Hematopoietic multipotent progenitor cell treated with erythropoietin and hydrocortisone succinate and interleukin-3 and kit ligand, for 4 days (in vitro differentiated cells): ENCODE results near the gene SMG5.

Experiments used
- DNase-seq: peaks from one replicate; pipeline ENCODE4 v3.0.0-alpha.2; 2015

The SMG5 gene

GRCh38 chr1:156279837-156280236 lies 2.8 kb downstream of the SMG5 start:
- no peak for DNase-seq

- DNase-seq: peak; percentile 58
Observed at GRCh38 chr1:156276966-156277381, 5.7 kb downstream of the SMG5 start.

GRCh38 chr1:156276532-156276931 lies 6.1 kb downstream of the SMG5 start:
- DNase-seq: peak; percentile 59

- no peak for DNase-seq
Observed at GRCh38 chr1:156270314-156270713, 12.3 kb downstream of the SMG5 start.

GRCh38 chr1:156268336-156268735 lies 14.3 kb downstream of the SMG5 start:
- no peak for DNase-seq

- DNase-seq: no peak
Observed at GRCh38 chr1:156266051-156266450, 16.6 kb downstream of the SMG5 start.

- DNase-seq: no peak
Observed at GRCh38 chr1:156263288-156263655, 19.4 kb downstream of the SMG5 start.

- no peak for DNase-seq
Observed at GRCh38 chr1:156262461-156263287, 20.0 kb downstream of the SMG5 start.

- no peak for DNase-seq
Observed at GRCh38 chr1:156260896-156261295, 21.7 kb downstream of the SMG5 start.

- peak; percentile 58 for DNase-seq
Observed at GRCh38 chr1:156259805-156260204, 22.8 kb downstream of the SMG5 start.

- no peak for DNase-seq
Observed at GRCh38 chr1:156258859-156259258, 23.8 kb downstream of the SMG5 start.

GRCh38 chr1:156257711-156258110 lies 24.9 kb downstream of the SMG5 start:
- DNase-seq: peak; percentile 48

GRCh38 chr1:156253634-156254033 lies 29.0 kb downstream of the SMG5 start:
- no peak for DNase-seq

GRCh38 chr1:156251527-156251926 lies 31.1 kb downstream of the SMG5 start:
- peak; percentile 81 for DNase-seq

- no peak for DNase-seq
Observed at GRCh38 chr1:156249593-156249992, 33.0 kb downstream of the SMG5 start.

- DNase-seq: no peak
Observed at GRCh38 chr1:156248323-156248683, 34.3 kb downstream of the SMG5 start.

- DNase-seq: no peak
Observed at GRCh38 chr1:156247460-156248322, 34.9 kb downstream of the SMG5 start, which contains the start of gene PAQR6. Gene PAQR6 (minus strand): TSS chr1:156248056. CDS start chr1:156246731, 1,325 bp downstream.

GRCh38 chr1:156246781-156247459 lies 35.7 kb downstream of the SMG5 start:
- DNase-seq: no peak

- DNase-seq: peak; percentile 35
Observed at GRCh38 chr1:156246241-156246780, 36.3 kb downstream of the SMG5 start.

GRCh38 chr1:156245451-156246232 lies 37.0 kb downstream of the SMG5 start:
- peak; percentile 66 for DNase-seq

- DNase-seq: no peak
Observed at GRCh38 chr1:156244712-156245111, 37.9 kb downstream of the SMG5 start.

GRCh38 chr1:156244126-156244525 lies 38.5 kb downstream of the SMG5 start:
- DNase-seq: no peak
